Hindlimb muscle (tissue), 1 donor: ENCODE data around the gene LARP7. TPM values are rescaled to one million over a fixed set of nuclear protein-coding genes. Genes with fewer than 3 reads are reported as not detected.
"Not testable (repeated sequence)": the region's sequence is repeated elsewhere in the genome, so short reads cannot be mapped to it uniquely, and the experiment has no call there.

ENCODE experiments used
- DNase-seq: peaks from one replicate; pipeline ENCODE4 v3.0.0-alpha.2; 2013
- polyA plus RNA-seq: library from polyadenylated mRNA; unstranded; fragments of 120-200 nt; gene quantifications from one replicate; pipeline ENCODE4 v1.2.1, GENCODE V29; 2013; ENCODE audit not compliant: insufficient read length

The LARP7 gene
- 54.8 TPM for polyA plus RNA-seq

GRCh38 chr4:112636688-112637551 lies at the start of gene LARP7, which contains the start of gene ZGRF1:
LARP7 (plus strand) TSS chr4:112637143; CDS start chr4:112644670, 7,527 bp downstream.
ZGRF1 (minus strand) TSS chr4:112636909; CDS start chr4:112633176, 3,733 bp downstream.
- peak; percentile 99 for DNase-seq

- DNase-seq = no peak
Measured at GRCh38 chr4:112589206-112589605, 47.7 kb upstream of the LARP7 start.

- DNase-seq = no peak
Measured at GRCh38 chr4:112591593-112591992, 45.4 kb upstream of the LARP7 start.

GRCh38 chr4:112592717-112593116 lies 44.2 kb upstream of the LARP7 start:
- no peak for DNase-seq

GRCh38 chr4:112593438-112594133 lies 43.4 kb upstream of the LARP7 start:
- DNase-seq = no peak

- DNase-seq = no peak
Measured at GRCh38 chr4:112594993-112595392, 42.0 kb upstream of the LARP7 start.

- DNase-seq = peak; percentile 38
Measured at GRCh38 chr4:112604589-112604988, 32.4 kb upstream of the LARP7 start.

GRCh38 chr4:112612814-112613213 lies 24.1 kb upstream of the LARP7 start:
- not testable (repeated sequence) for DNase-seq

- no peak for DNase-seq
Measured at GRCh38 chr4:112616984-112617383, 20.0 kb upstream of the LARP7 start.

GRCh38 chr4:112626228-112626627 lies 10.7 kb upstream of the LARP7 start:
- DNase-seq = no peak

- DNase-seq = peak; percentile 40
Measured at GRCh38 chr4:112633477-112634235, 3.3 kb upstream of the LARP7 start.

GRCh38 chr4:112637552-112637866 lies 566 bp downstream of the LARP7 start:
- no peak for DNase-seq

- DNase-seq = no peak
Measured at GRCh38 chr4:112642526-112642925, 5.6 kb downstream of the LARP7 start.

- DNase-seq = not testable (repeated sequence)
Measured at GRCh38 chr4:112644595-112645535, 7.9 kb downstream of the LARP7 start.

- no peak for DNase-seq
Measured at GRCh38 chr4:112645541-112646329, 8.8 kb downstream of the LARP7 start.

- no peak for DNase-seq
Measured at GRCh38 chr4:112646632-112647537, 9.9 kb downstream of the LARP7 start.

GRCh38 chr4:112647785-112648184 lies 10.8 kb downstream of the LARP7 start:
- no peak for DNase-seq

GRCh38 chr4:112648263-112649054 lies 11.5 kb downstream of the LARP7 start:
- no peak for DNase-seq

- DNase-seq = no peak
Measured at GRCh38 chr4:112649055-112649408, 12.1 kb downstream of the LARP7 start.
